HG03571 (cell line): ENCODE measurements around the gene TMEM30A.
A peak's percentile ranks its signal among the peaks of the same experiment; 100 is the strongest.

ENCODE experiments used
- ATAC-seq: cut with Tn5 transposase; IDR thresholded peaks from one replicate; pipeline ENCODE4 v1.9.1; 2021; ENCODE audit not compliant: unreplicated experiment

TMEM30A gene

DNA sequence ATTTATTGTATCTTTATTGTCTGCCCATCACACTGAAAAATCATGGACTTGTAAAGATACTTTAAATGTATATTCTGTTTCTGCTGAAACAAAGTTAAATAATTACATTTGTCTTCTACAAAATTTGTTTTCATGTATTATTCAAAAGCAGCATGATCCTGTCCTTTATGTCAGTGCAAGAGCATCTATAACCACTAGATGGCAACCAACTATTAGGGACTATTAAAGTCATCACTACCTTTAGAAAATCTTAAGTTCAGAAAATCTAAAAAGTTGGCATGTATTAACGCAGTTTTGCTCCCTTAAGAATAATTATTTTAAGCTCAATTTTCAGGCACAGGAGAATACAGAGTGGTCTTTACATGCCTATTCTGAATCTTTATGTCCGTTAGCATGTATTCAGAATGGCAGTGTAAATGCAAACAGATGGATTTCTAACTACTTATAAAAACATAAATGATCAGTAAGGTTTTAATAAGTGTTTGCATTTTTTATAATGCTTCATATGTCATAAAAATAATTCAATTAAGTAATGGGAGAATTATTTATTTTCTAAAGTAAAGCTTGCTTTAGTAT lies 17.8 kb downstream of the TMEM30A start:
- peak; percentile 62 for ATAC-seq

DNA sequence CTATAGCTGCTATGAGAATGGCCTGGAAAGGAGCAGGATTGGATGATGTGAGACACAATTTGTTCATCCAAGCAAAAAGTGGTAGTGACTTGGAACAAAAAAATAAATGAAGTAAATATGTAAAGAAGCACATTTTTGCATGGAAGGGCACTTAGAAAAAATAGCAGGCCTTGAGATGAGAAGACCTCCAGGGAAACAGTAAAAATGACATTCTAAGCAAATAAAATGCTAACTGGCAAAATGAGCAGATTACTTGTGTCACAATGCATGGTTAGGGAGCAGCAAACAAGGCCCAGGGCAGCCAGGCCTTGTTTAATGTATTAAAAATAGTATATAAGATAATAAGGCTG lies 21.2 kb downstream of the TMEM30A start:
- no peak for ATAC-seq

DNA sequence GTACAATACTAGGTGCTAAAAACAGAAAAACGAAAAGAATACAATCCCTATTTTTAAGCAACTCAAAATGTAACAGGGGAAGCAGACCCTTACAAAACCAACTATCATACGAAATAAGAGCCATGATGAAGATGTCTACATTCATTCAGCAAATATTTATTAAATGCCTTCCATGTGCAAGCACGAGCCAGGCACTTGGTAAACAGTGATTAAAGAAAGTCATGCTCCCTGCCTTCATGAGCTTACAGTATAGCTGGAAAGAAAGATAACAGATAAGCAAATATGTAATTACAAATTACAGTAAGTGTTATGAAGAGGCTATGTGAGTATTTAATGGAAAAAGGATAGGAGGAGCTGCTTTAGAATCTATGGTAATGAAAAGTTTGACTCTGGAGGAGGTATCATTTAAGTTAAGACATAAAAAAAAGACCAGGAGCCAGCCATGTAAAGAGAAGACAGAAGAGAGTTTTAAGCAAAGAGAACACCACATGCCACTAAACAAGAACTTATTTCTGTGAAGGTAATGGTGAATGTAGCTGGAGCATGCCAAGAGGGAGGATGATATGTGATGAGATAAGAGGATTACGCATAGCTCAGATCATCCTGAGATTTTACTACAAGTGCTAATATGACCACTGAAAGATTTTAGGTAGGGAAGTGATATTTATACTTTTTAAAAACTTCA lies 21.7 kb downstream of the TMEM30A start:
- no peak for ATAC-seq

DNA sequence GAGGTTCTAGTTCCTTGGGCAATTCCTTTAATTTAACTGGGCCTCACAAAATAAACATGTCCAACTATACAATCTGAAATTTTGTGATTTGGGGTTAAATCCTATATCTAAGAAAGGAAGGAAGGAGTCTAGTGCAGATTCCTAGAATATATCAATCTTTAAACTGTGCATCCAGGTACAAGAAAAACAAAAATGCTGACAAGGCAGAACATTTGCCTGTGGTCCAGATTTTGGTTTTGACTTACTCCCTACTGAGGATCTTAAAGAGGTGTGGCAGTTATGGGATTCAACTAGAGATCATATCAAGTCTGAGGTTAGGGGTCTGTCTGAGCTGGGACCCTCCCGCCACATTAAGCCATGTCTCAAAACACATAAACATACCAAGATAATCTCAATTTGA lies 23.3 kb downstream of the TMEM30A start:
- ATAC-seq: no peak

DNA sequence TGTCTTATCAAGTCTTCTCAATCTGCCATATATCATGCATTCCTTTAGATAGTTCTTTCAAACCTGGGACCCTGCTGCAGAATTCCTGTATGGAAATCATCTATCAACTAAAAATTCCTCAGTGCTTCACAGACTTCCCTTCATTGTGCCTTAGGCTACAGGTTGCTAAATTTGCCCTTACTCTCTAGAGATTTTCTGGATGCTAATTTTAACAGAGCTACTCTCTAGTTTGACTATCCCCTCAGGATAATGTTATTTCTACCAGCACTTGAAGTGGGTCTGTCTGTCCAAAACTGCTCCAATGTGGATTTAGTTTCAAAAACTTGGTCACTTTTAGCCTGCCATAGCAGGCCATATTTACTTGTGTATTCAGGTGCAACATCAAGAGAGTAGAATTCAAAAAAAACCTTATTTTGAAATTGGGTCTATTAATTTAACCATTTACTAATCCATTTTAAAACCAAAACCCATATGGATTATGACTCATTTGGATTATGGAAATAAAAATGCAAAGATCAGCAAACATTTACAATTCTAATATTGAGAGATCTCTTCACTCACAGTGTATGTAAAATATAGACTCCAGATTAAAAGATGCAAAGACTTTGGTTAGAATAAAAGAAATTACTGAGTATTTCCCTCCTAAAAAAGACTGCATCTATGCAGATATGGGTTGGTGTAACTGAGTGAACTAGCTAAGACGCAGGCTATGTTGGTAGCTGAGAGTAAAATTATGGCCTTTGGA lies 27.1 kb downstream of the TMEM30A start:
- ATAC-seq: no peak

DNA sequence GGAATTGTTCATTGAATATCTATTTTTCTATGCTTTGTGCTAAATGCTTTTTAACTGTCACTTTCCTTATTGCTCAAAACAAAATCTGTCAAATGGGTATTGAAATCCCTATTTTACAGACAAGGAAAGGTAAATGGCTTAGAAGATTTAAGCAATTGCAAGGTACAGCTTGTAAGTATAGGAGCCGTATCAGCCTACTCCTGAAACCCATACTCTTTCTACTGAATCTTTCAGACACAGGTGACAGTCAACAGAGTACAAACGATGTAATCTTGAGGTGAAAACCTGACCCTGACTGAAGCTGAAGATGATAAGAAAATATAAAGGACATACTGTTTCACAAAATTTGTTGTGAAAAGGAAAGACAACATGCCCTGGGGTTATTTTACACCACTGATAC lies 34.0 kb downstream of the TMEM30A start:
- ATAC-seq: no peak

DNA sequence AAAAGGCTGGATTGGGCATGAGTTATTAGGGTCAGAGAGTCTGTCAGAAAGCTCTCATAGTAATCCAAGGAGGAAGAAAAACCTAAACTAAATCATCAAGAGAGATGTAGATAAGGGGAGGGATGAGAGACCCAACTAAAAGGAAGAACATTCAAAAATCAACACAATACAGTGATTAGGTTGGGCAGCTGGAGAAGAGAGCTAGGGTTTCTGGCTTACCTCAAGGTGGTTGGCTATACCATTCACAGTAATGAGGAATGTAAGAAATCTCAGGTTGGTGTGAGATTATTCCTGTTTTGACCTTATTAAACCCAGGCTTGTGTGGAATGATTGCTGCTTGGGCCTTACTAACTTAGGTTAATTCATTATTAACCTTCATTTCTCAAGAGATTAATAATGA lies 34.8 kb downstream of the TMEM30A start:
- no peak for ATAC-seq

DNA sequence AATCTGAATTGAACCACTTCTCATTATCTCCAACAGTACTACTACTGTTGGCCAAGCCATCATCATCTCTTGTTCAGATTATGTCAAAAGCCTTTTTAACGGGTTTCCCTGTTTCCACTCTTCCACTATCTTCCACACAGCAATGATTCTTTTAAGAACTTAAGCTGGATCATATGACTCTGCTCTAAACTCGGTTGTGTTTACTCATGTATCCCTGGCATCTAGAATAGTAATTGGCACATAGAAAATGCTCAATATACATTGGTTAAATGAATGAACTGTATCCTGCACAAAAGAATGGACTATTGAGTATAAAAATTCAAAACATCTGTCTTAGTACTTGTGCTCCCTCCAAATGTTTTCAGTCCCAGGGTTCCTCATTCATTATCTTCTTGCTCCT lies 38.2 kb downstream of the TMEM30A start:
- no peak for ATAC-seq

DNA sequence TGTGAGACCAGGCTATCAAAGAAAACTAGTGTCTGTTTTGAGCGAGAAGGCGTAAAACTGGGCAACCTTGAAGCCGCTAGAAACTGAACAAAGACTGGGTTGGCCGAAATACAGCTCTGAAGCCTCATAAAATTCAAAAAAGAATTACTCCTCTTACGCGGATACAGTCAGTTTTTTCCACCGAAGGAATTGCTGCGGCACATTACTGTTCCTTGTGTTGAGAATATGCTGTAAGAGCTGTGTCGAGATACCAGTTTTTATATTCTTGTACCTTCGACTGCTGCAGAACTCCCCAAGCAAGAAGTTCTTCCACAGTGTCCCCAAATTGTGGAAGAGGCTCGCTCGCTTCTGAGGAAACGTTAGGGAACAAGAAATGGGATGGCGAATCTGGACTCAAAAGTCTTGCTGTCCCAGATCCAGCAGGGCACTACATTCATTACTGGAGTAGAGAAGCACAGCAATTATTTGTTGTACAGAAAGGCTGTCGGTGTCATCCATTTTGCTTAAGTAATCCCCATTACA lies 40.5 kb downstream of the TMEM30A start:
- ATAC-seq: no peak

DNA sequence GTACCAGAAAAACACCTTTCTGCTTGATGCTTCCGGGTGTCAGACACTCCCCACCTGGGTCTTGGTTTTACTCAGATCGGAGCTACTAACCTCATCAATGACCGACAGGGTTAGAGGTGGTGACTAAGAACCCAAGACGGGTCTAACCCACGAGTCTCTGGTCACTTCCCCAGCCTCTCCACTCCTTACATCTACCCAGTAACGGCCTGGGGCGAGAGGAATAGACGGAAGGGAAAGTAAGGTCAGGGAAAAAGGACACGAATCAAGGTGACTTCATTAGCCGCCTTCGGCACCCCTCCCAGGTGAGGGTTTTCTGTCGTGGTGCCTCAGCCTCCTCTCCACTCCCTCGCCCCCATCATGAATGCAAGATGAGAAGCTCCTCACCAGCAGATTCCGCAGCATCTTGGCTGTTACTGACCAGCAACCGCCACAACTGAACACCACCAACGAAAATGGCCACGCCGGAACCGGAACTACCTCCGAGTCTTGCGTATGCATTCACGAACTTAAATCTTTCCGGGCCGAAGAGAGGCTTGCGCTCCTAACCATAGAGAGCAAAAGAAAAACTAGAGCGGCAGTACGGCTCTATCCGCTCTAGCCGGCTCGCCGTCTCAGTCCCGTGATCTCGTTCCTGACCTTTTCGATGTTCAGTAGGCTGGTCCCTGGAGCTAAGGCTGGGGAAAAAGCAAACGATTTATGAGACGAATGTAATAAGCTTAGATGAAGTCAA lies 41.1 kb downstream of the TMEM30A start, which contains the start of gene COX7A2:
Gene COX7A2 (minus strand): TSS at position 469 of the 730 bp plus-strand sequence. CDS start 67 bp downstream, at position 402.
- ATAC-seq: peak; percentile 96

DNA sequence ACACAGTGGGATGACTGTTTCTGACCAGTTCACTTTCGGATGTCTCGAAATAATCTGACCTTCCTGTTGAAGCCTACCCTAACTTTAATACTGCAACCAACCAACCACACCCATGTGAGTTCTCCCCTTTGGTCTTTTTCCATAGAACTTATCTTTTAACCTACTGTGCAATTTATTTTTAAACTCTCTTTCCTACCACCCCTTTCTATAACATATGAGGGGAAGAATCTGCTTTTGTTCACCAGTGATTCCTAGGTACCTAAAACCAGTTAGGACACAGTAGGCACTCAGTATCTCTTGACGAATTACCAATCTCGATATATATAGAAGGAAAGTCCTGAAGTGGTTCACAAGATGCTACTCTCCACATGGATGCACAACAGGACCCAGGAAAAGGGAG lies 48.0 kb downstream of the TMEM30A start:
- ATAC-seq: no peak

DNA sequence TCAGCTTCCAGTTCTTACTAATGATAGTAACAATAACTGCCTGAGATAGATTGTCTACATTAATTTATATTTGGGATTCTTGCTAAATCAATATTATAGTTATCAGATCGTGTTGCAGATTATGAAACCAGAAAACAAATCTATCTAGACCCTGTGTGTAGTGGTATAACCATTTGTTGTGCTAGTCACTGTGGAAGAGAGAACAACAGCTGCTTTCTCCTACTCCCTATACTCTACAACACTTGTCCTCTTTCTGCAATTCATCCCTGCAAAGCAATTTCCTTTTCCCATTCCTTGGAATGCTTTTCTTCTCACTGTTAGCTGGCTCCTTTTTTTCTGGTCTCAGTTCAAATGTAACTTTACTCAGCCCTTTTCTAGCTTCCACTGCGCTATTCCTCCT lies 49.3 kb downstream of the TMEM30A start:
- ATAC-seq: no peak

DNA sequence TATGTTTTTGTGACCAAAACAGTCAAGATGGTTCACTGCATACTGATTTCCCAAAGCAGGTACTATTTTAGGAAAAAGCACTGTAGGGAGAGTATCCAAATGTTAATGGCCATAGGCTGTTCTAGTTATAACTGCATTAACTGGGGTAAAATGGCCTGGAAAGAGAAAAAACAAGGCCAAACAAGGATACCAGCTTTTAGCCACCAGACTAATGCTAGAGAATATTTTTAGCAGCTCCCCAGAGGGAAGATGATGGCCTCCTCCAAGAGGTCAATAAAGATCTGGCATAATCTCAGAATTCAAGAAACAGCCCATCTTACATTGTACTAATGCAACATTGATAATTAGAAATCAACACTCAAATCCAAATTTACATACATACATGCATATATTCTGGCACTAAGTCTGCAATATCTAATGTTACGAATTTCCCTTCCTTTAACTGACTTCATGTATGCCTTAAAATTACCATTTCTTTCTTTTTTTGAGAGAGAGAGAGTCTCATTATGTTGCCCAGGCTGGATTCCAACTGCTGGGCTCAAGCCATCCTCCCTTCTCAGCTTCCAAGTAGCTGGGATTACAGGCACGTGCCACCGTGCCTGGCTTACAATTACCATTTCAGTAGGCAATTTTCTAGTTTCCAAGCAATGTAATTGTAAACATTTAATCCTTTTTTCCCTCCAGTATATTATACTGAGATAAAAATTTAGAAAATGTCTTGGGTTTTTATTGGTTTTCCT lies 50.3 kb downstream of the TMEM30A start:
- ATAC-seq: no peak

DNA sequence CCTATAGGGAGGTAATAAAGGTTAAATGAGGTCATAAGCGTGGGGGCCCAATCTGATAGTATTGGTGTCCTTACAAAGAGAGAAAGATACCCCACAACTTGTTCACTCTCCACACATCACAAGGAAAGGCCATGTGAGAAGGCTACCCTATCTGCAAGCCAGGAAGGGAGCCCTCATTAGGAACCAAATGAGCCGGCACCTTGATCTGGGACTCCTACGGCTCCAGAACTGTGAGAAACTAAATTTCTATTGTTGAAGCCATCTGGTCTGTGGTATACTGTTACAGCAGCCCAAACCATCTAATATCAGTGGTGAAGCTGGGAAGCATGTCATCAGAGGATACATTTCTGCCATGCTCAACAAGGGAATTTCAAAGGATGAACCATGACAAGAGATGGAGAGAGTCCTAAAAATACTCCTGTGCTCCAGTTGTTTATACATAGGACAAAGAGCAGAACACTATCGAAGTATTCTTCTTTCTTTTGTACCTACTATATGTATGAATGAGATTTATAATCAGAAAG lies 51.4 kb downstream of the TMEM30A start:
- ATAC-seq: no peak

DNA sequence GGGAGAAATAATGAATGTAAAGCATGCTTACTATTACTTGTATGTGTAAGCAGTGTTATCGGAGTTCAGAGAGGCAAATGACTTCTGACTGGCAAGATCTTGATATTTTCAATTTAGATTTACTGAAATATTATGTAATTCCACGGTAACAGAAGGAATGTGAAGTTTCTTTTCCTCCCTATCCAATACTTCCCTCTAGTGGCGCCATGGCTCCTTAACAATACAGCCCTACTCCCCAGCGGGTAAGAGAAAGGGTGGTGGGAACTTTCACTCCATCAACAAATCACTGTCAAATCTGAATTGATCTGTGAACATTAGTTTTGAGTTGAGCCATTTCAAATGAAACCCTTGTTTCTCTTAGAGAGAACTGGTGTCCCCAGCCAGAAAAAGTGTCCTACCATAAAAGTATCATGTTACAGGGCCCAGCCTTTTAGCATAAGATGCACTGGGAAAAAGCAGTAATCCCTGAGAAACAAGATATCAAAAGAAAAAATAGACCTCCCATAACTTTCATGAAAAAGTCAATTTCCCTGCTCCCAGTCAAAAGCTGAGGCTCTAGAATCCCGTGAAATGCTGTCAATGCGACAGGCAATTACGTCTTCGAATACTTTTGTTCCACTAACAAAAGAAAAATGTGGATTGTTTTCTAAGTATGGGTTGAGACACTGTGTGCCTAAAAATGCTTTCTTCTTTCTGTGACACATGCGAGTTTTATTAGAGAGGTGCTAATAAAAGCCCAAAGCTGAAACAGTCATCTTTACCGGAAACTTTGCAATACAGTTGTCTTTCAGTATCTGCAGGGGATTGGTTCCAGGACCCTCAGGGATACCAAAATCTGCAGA lies 53.9 kb downstream of the TMEM30A start:
- no peak for ATAC-seq

DNA sequence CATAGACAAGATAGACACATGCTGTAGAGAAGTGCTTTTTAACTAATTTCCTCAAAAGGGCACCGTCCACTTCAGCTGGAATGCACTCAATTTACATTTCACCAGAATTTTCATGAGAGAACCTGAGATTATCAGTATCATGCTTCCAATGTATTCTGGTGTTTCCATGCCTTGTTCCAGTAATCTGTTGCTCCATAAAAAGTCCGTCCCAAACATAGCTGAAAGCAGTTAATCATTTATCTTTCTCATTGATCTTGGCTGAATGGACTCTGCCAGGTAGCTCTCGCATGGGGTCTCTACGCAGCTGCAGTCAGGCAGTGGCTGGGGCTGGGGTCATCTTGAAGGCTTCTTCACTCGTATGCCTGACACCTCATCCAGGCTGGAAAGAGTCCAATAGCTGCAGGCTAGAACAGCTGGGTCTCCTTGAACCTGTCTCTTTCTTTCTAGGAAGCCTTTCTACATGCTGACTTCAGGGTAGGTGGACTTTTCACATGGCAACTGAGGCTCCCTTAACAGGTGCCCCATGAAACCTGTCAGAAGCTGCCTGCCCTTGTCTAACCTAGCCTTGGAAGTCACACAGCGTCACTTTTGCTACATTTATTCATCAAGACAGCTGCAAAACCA lies 60.2 kb downstream of the TMEM30A start:
- no peak for ATAC-seq

DNA sequence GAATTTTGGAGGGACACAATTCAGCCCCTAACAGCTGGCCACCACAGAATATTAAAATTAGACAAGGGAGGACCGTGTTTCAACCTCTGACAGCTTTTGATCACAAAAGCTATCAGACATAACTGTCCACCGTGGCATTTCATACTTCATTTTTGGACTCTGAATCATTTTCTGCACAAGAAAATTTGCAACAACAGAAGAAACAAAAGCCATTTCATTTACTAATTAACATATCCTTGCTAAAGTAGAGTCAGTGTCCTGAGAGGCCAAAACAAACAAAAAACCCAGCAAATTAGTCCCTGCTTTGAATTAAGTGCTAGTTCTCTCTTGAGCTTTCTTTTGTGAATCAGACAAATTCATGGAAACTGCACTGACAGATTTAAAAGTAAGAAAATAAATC lies 61.2 kb downstream of the TMEM30A start:
- no peak for ATAC-seq

DNA sequence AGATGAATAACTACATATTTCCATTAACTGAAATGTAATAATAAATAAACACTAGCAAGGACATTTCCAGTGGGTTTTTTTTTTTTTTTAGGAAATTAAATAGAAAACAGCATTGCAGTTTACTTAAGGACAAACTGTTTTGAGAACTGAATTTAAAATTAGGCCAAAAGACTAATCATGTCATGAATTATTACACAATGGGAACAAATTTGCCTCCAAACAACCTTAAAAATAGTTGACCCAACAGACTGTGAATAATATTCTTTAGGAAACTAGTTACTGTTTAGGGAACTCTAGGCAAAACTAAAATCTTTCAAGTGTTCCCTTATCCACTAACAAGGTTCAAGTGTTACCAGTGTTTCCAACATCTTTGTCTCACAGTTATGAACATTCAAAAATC lies 62.3 kb downstream of the TMEM30A start:
- no peak for ATAC-seq

DNA sequence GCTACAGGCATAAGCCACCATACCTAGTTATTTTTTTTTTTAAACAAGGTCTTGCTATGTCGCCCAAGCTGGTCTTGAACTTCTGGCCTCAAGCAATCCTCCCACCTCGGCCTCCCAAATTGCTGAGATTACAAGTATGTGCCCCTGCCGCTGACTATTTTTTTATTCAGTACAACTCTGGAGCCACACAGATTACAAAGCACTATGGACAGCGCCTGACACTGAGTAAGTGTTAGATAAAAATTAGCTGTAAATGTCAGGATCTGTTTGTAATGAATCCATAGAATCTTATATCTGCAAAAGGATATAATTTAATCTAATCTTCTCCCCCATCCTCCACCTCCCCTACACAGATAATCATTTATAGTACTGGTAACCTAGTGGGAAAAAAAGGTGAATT lies 63.5 kb downstream of the TMEM30A start:
- ATAC-seq: no peak
